HepG2 (cell line): ENCODE measurements around the gene PPP2R5B. TPM values are rescaled to one million over a fixed set of nuclear protein-coding genes. Genes with fewer than 3 reads are reported as not detected.

Source experiments
- ATAD3A ChIP-seq: sonication (generic); formaldehyde crosslinking; IDR thresholded peaks from 2 replicates; pipeline ENCODE4 v1.4.0; 2020; ENCODE audit warnings: missing genetic modification reagents
- CC2D1A ChIP-seq: sonication (generic); formaldehyde crosslinking; IDR thresholded peaks from 2 replicates; pipeline ENCODE4 v1.8.1; 2023; ENCODE audit warnings: mild to moderate bottlenecking, missing genetic modification reagents
- DPF2 ChIP-seq: sonication (generic); formaldehyde crosslinking; IDR thresholded peaks from 2 replicates; pipeline ENCODE4 v1.4.0; 2020; ENCODE audit warnings: mild to moderate bottlenecking, low read depth, missing genetic modification reagents, borderline replicate concordance
- GATAD1 ChIP-seq: IDR thresholded peaks from 2 replicates; pipeline ENCODE4 v1.6.1; 2016; ENCODE audit warnings: missing genetic modification reagents, missing compliant biosample characterization
- GMEB1 ChIP-seq: sonication (generic); formaldehyde crosslinking; IDR thresholded peaks from 2 replicates; pipeline ENCODE4 v1.5.1; 2020; ENCODE audit warnings: missing genetic modification reagents, mild to moderate bottlenecking, borderline replicate concordance
- HDAC1 ChIP-seq: sonication (generic); formaldehyde crosslinking; IDR thresholded peaks from 2 replicates; pipeline ENCODE4 v1.5.1; 2020; ENCODE audit warnings: mild to moderate bottlenecking, missing genetic modification reagents
- KDM1A ChIP-seq: IDR thresholded peaks from 2 replicates; pipeline ENCODE4 v1.6.1; 2016; ENCODE audit warnings: missing compliant biosample characterization
- SP140L ChIP-seq: sonication (generic); formaldehyde crosslinking; IDR thresholded peaks from 2 replicates; pipeline ENCODE4 v1.4.0; 2020; ENCODE audit warnings: missing genetic modification reagents, borderline replicate concordance
- TCF7 ChIP-seq: sonication (generic); IDR thresholded peaks from 2 replicates; pipeline ENCODE4 v1.6.1; 2016; ENCODE audit warnings: antibody characterized with exemption, low read depth
- ZFAT ChIP-seq: sonication (generic); formaldehyde crosslinking; conservative IDR thresholded peaks from 2 replicates; pipeline ENCODE4 v1.8.1; 2023; ENCODE audit warnings: missing genetic modification reagents, inconsistent platforms
- ZFP36L1 ChIP-seq: sonication (generic); formaldehyde crosslinking; IDR thresholded peaks from 2 replicates; pipeline ENCODE4 v1.8.0; 2022; ENCODE audit warnings: mild to moderate bottlenecking, missing genetic modification reagents, moderate library complexity
- ZNF230 ChIP-seq: sonication (generic); formaldehyde crosslinking; IDR thresholded peaks from 2 replicates; pipeline ENCODE4 v1.4.0; 2020; ENCODE audit warnings: mild to moderate bottlenecking, missing genetic modification reagents
- ZNF446 ChIP-seq: sonication (generic); formaldehyde crosslinking; IDR thresholded peaks from 2 replicates; pipeline ENCODE4 v1.5.0; 2020; ENCODE audit warnings: mild to moderate bottlenecking, missing genetic modification reagents
- ZNF501 ChIP-seq: sonication (generic); formaldehyde crosslinking; IDR thresholded peaks from 2 replicates; pipeline ENCODE4 v1.5.1; 2020; ENCODE audit warnings: mild to moderate bottlenecking, moderate library complexity, missing genetic modification reagents
- ZNF737 ChIP-seq: sonication (generic); formaldehyde crosslinking; IDR thresholded peaks from 2 replicates; pipeline ENCODE4 v1.5.0; 2020; ENCODE audit warnings: missing genetic modification reagents, mild to moderate bottlenecking, borderline replicate concordance
- polyA plus RNA-seq, 8 experiments: library from polyadenylated mRNA; depleted of rRNA in 3 of 8; stranded (reverse) in 7 of 8; unstranded in 1 of 8; fragments of >200 nt; fragmentation: Illumina TruSeq in 4 of 8; extraction: Trizol in 4 of 8; gene quantifications; 2 replicates each; pipeline versions ENCODE4 v1.2.1 to v1.2.3, GENCODE V29; 2011 to 2016; ENCODE audit warnings: low read depth in 4 of 8, missing spikeins in 1 of 8, mixed read lengths in 1 of 8; ENCODE audit not compliant: insufficient read depth in 1 of 8
- total RNA-seq, 5 experiments: library from RNA; depleted of rRNA; stranded (reverse); fragments of >200 nt; fragmentation: Illumina TruSeq; extraction: Trizol; gene quantifications; 2 replicates each; pipeline ENCODE4 v1.2.3, GENCODE V29; 2016; ENCODE audit warnings: low read depth in 1 of 5
- TF ChIP-seq, protein P1 (sequence below): IDR thresholded peaks from 2 replicates; pipeline ENCODE4 v1.4.0; 2020; ENCODE audit warnings: mild to moderate bottlenecking, missing genetic modification reagents
- TF ChIP-seq, protein P2 (sequence below): sonication (generic); formaldehyde crosslinking; IDR thresholded peaks from 2 replicates; pipeline ENCODE4 v1.8.1; 2023; ENCODE audit warnings: missing genetic modification reagents, mild to moderate bottlenecking, borderline replicate concordance
- TF ChIP-seq, protein P3 (sequence below): sonication (generic); formaldehyde crosslinking; IDR thresholded peaks from 2 replicates; pipeline ENCODE4 v1.5.0; 2020; ENCODE audit warnings: missing genetic modification reagents, mild to moderate bottlenecking, borderline replicate concordance
- TF ChIP-seq, protein P4 (sequence below): sonication (generic); formaldehyde crosslinking; IDR thresholded peaks from 2 replicates; pipeline ENCODE4 v1.4.0; 2020; ENCODE audit warnings: mild to moderate bottlenecking, low read depth, missing genetic modification reagents
- TF ChIP-seq, protein P5 (sequence below): sonication (generic); formaldehyde crosslinking; IDR thresholded peaks from 2 replicates; pipeline ENCODE4 v1.5.0; 2020; ENCODE audit warnings: missing genetic modification reagents

The PPP2R5B gene
- total and polyA plus RNA-seq, 2 of the 13 experiments (the other 11 are each of a cell fraction or from before 2014, with no cell fraction given), result 2.3 to 8.3 TPM

DNA sequence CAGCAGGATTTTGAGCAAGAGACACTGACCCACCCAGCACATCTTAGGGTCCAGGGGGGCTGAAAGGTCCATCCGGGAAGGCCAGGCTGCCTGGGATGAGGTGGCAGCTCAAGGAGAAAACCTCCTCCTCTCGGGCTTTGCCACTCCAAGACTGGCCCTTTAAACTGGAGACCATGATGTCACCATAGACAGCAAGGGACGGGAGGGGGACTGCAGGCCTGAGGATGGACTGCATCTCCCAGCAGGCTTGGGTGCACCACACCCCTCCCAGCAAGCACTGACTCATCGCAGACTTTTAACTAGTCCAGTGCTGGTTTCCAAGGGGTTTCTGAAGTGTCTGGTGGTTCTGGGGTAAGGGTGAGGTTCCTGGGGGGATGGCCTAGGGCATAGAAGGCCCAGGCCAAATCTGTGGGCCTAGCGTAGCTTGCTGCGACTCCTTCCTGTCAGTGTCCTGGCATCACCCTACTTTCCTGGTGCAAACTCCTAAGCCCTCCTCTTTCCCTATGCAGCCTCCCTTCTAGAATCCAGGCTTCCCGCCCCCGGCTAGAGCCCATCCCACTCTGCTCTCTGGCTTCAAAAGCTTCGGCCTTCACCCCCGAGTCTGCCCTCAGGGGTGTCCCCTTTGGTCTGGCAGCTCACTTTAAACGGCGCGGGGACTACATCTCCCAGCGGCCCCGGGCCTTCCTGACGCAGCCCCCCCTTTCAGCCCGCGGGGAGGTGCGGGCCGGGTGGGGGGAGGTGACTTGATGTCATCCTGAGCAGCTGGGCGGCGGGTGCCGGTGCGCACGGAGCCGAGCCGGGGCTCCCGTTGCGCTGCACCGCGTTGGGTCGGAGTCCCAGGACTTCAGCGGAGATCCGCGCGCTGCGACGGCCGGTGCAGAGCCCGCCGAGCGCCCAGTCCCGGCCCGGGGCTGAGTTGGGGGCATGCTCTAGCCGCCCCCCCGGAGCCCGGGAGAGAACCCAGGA is at the start of gene PPP2R5B (continued):
- TF ChIP-seq, protein P1, sequence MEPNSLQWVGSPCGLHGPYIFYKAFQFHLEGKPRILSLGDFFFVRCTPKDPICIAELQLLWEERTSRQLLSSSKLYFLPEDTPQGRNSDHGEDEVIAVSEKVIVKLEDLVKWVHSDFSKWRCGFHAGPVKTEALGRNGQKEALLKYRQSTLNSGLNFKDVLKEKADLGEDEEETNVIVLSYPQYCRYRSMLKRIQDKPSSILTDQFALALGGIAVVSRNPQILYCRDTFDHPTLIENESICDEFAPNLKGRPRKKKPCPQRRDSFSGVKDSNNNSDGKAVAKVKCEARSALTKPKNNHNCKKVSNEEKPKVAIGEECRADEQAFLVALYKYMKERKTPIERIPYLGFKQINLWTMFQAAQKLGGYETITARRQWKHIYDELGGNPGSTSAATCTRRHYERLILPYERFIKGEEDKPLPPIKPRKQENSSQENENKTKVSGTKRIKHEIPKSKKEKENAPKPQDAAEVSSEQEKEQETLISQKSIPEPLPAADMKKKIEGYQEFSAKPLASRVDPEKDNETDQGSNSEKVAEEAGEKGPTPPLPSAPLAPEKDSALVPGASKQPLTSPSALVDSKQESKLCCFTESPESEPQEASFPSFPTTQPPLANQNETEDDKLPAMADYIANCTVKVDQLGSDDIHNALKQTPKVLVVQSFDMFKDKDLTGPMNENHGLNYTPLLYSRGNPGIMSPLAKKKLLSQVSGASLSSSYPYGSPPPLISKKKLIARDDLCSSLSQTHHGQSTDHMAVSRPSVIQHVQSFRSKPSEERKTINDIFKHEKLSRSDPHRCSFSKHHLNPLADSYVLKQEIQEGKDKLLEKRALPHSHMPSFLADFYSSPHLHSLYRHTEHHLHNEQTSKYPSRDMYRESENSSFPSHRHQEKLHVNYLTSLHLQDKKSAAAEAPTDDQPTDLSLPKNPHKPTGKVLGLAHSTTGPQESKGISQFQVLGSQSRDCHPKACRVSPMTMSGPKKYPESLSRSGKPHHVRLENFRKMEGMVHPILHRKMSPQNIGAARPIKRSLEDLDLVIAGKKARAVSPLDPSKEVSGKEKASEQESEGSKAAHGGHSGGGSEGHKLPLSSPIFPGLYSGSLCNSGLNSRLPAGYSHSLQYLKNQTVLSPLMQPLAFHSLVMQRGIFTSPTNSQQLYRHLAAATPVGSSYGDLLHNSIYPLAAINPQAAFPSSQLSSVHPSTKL, result no peak
- TF ChIP-seq KDM1A (no peak), HDAC1 (CRISPR knock-in tag) (peak; percentile 94), ZFP36L1 (no peak), TCF7 (no peak), ZNF501 (CRISPR knock-in tag) (peak; percentile 91), ZNF230 (no peak), GATAD1 (CRISPR knock-in tag) (peak; percentile 37; the same call in 1 of the 2 replicates), ATAD3A (CRISPR knock-in tag) (no peak), DPF2 (CRISPR knock-in tag) (no peak), SP140L (no peak), GMEB1 (peak; percentile 90), ZFAT (CRISPR knock-in tag) (no peak), ZNF737 (no peak), CC2D1A (CRISPR knock-in tag) (no peak), ZNF446 (no peak)
- TF ChIP-seq, protein P2, sequence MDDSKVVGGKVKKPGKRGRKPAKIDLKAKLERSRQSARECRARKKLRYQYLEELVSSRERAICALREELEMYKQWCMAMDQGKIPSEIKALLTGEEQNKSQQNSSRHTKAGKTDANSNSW (CRISPR knock-in tag), result no peak
- TF ChIP-seq, protein P3, sequence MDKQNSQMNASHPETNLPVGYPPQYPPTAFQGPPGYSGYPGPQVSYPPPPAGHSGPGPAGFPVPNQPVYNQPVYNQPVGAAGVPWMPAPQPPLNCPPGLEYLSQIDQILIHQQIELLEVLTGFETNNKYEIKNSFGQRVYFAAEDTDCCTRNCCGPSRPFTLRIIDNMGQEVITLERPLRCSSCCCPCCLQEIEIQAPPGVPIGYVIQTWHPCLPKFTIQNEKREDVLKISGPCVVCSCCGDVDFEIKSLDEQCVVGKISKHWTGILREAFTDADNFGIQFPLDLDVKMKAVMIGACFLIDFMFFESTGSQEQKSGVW, result no peak
- TF ChIP-seq, protein P4, sequence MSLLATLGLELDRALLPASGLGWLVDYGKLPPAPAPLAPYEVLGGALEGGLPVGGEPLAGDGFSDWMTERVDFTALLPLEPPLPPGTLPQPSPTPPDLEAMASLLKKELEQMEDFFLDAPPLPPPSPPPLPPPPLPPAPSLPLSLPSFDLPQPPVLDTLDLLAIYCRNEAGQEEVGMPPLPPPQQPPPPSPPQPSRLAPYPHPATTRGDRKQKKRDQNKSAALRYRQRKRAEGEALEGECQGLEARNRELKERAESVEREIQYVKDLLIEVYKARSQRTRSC (CRISPR knock-in tag), result no peak
- TF ChIP-seq, protein P5, sequence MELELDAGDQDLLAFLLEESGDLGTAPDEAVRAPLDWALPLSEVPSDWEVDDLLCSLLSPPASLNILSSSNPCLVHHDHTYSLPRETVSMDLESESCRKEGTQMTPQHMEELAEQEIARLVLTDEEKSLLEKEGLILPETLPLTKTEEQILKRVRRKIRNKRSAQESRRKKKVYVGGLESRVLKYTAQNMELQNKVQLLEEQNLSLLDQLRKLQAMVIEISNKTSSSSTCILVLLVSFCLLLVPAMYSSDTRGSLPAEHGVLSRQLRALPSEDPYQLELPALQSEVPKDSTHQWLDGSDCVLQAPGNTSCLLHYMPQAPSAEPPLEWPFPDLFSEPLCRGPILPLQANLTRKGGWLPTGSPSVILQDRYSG (CRISPR knock-in tag), result no peak
